ENCODE results near the gene NEURL1B. TPM values are rescaled to one million over a fixed set of nuclear protein-coding genes. Genes with fewer than 3 reads are reported as not detected.

Gene NEURL1B
- total and polyA plus RNA-seq, 12 donors = 14.4 to 45.8 (median 21.6) TPM

GRCh38 chr5:172730981-172731679, 90.1 kb downstream of the NEURL1B start:
- ATAC-seq (no peak), DNase-seq (no peak)
- Histone ChIP-seq H3K4me3 (no peak overlapping the region), H3K27ac (peak overlapping the region in 4 of 10 donors; percentile 91 to 98 (median 92)), H3K4me1 (peaks cover 18 to 35% (median 27%) of the 10 kb centered on the region in 9 donors), H3K36me3 (no peaks in the 10 kb centered on the region), H3K9me3 (no peaks in the 10 kb centered on the region), H3K27me3 (no peaks in the 10 kb centered on the region)
- TF ChIP-seq CTCF (IDR thresholded peaks at IDR 0.05) = no peak
- intact Hi-C loops (cut with DNase I) = loop anchor here in 2 of 10 donors (5.0 kb wide), 1 partner anchor 36 kb away; no protein-coding TSS in a partner anchor
- WGBS, 2 donors = 84 to 91% methylated on average over 16 of the region's 16 CpGs

GRCh38 chr5:172731680-172732074, 90.6 kb downstream of the NEURL1B start:
- intact Hi-C loops (cut with DNase I) = loop anchor here in 2 of 10 donors (5.0 kb wide), 1 partner anchor 36 kb away; no protein-coding TSS in a partner anchor
- Histone ChIP-seq H3K4me1 (peaks cover 18 to 35% (median 27%) of the 10 kb centered on the region in 9 donors), H3K4me3 (no peak overlapping the region), H3K9me3 (no peaks in the 10 kb centered on the region), H3K27me3 (no peaks in the 10 kb centered on the region), H3K27ac (peak overlapping the region in 7 of 10 donors; percentile 82 to 99 (median 92)), H3K36me3 (no peaks in the 10 kb centered on the region)
- 90 to 93% methylated on average over 9 of the region's 9 CpGs for WGBS, 2 donors
- ATAC-seq = no peak
- no peak for TF ChIP-seq CTCF (IDR thresholded peaks at IDR 0.05)
- DNase-seq = no peak

GRCh38 chr5:172732201-172732865, 91.3 kb downstream of the NEURL1B start:
- Histone ChIP-seq H3K27me3 (no peaks in the 10 kb centered on the region), H3K4me1 (peaks cover 18 to 35% (median 27%) of the 10 kb centered on the region in 9 donors), H3K36me3 (no peaks in the 10 kb centered on the region), H3K27ac (peak overlapping the region; percentile 82 to 99 (median 94)), H3K9me3 (no peaks in the 10 kb centered on the region), H3K4me3 (no peak overlapping the region)
- 86 to 90% methylated on average over 14 of the region's 14 CpGs for WGBS, 2 donors
- intact Hi-C loops (cut with DNase I) = loop anchor here in 2 of 10 donors (5.0 kb wide), 1 partner anchor 35 kb away; no protein-coding TSS in a partner anchor
- ATAC-seq (no peak), DNase-seq (no peak)
- no peak for TF ChIP-seq CTCF (IDR thresholded peaks at IDR 0.05)

GRCh38 chr5:172733131-172733973, 92.3 kb downstream of the NEURL1B start:
- intact Hi-C loops (cut with DNase I) = loop anchor here in 2 of 10 donors (5.0 kb wide), 1 partner anchor 34 kb away; no protein-coding TSS in a partner anchor
- peak; percentile 79 to 90 for DNase-seq

More at GRCh38 chr5:172733131-172733973, 92.3 kb downstream of the NEURL1B start:
- Histone ChIP-seq H3K27ac (peak overlapping the region; percentile 82 to 99 (median 94)), H3K36me3 (no peaks in the 10 kb centered on the region), H3K27me3 (no peaks in the 10 kb centered on the region), H3K9me3 (no peaks in the 10 kb centered on the region), H3K4me3 (peak overlapping the region in 4 of 10 donors; percentile 2 to 17 (median 6)), H3K4me1 (peaks cover 18 to 35% (median 27%) of the 10 kb centered on the region in 9 donors)
- ATAC-seq = peak; percentile 86 to 96 (median 93)
- TF ChIP-seq CTCF (IDR thresholded peaks at IDR 0.05) = peak in 1 of 9 donors; percentile 21
- 28 to 29% methylated on average over 17 of the region's 17 CpGs for WGBS, 2 donors
